ENCODE results near the gene DERL2. TPM values are rescaled to one million over a fixed set of nuclear protein-coding genes. Genes with fewer than 3 reads are reported as not detected.

DERL2 gene
- total and polyA plus RNA-seq, 7 experiments from 2014 or later: 50.2 to 84.4 (median 72.0) TPM

GRCh38 chr17:5480962-5481361 lies 5.0 kb downstream of the DERL2 start:
- Histone ChIP-seq H3K27me3 (ENCODE audit: control insufficient read depth in 2 of 2, insufficient read depth in 2 of 2, low read length in 2 of 2) (no peaks in the 10 kb centered on the region), H3K4me1 (ENCODE audit: control insufficient read depth in 2 of 2, insufficient read depth in 2 of 2, low read length in 2 of 2) (peaks cover 9 to 13% of the 10 kb centered on the region in 2 donors), H3K4me3 (ENCODE audit: low read length) (no peak overlapping the region), H3K36me3 (ENCODE audit: control insufficient read depth in 2 of 3, insufficient read depth in 3 of 3, low read length in 3 of 3) (peaks cover 24 to 74% (median 38%) of the 10 kb centered on the region in 3 experiments), H3K27ac (ENCODE audit: low read depth, low read length) (no peak overlapping the region), H3K9me3 (ENCODE audit: control insufficient read depth in 2 of 3, low read length in 3 of 3) (no peaks in the 10 kb centered on the region)
- Mint-ChIP-seq H3K27ac (peak overlapping the region in 2 of 9 donors; percentile 23 to 50), H3K27me3 (no peaks in the 10 kb centered on the region), H3K36me3 (peaks cover 0 to 55% (median 27%) of the 10 kb centered on the region in 5 donors), H3K4me3 (no peak overlapping the region), H3K9me3 (no peaks in the 10 kb centered on the region), H3K4me1 (peaks cover 14 to 71% (median 62%) of the 10 kb centered on the region in 7 donors)
- ATAC-seq (no peak), DNase-seq (no peak)
- ChIA-PET CTCF (no interaction called here), POLR2A (interaction anchor here (1.3 kb wide), 1 partner anchor 11 kb away, joined by 3 read pairs; no protein-coding TSS in a partner anchor)
- intact Hi-C loops (cut with micrococcal nuclease): no loop called here

- intact Hi-C loops (cut with micrococcal nuclease): no loop called here
- Mint-ChIP-seq H3K27me3 (no peaks in the 10 kb centered on the region), H3K4me1 (peaks cover 6 to 51% (median 42%) of the 10 kb centered on the region in 7 donors), H3K4me3 (peak overlapping the region in 1 of 10 donors; percentile 29), H3K9me3 (peaks cover 0 to under 1% (median 0%) of the 10 kb centered on the region in 11 donors), H3K36me3 (peaks cover 0 to 62% (median 32%) of the 10 kb centered on the region in 5 donors), H3K27ac (no peak overlapping the region)
- Histone ChIP-seq H3K27ac (ENCODE audit: low read depth, low read length) (no peak overlapping the region), H3K27me3 (ENCODE audit: control insufficient read depth in 2 of 2, insufficient read depth in 2 of 2, low read length in 2 of 2) (no peaks in the 10 kb centered on the region), H3K4me3 (ENCODE audit: low read length) (no peak overlapping the region), H3K36me3 (ENCODE audit: control insufficient read depth in 2 of 3, insufficient read depth in 3 of 3, low read length in 3 of 3) (peaks cover 27 to 79% (median 47%) of the 10 kb centered on the region in 3 experiments), H3K9me3 (ENCODE audit: control insufficient read depth in 2 of 3, low read length in 3 of 3) (no peaks in the 10 kb centered on the region), H3K4me1 (ENCODE audit: control insufficient read depth in 2 of 2, insufficient read depth in 2 of 2, low read length in 2 of 2) (no peaks in the 10 kb centered on the region)
- ChIA-PET POLR2A (no interaction called here), CTCF (no interaction called here)
- ATAC-seq: no peak
- no peak for DNase-seq
These were observed 7.0 kb downstream of the DERL2 start for GRCh38 chr17:5478992-5479391.

- ChIA-PET POLR2A (no interaction called here), CTCF (interaction anchor here (2.1 kb wide), 1 partner anchor 12 kb away, joined by 5 read pairs; the partner anchor contains the start of genes DERL2 and MIS12)
- DNase-seq (no peak), ATAC-seq (no peak)
- intact Hi-C loops (cut with micrococcal nuclease): no loop called here
- Histone ChIP-seq H3K4me1 (ENCODE audit: control insufficient read depth in 2 of 2, insufficient read depth in 2 of 2, low read length in 2 of 2) (no peaks in the 10 kb centered on the region), H3K27me3 (ENCODE audit: control insufficient read depth in 2 of 2, insufficient read depth in 2 of 2, low read length in 2 of 2) (no peaks in the 10 kb centered on the region), H3K36me3 (ENCODE audit: control insufficient read depth in 2 of 3, insufficient read depth in 3 of 3, low read length in 3 of 3) (peaks cover 7 to 53% (median 26%) of the 10 kb centered on the region in 3 experiments), H3K9me3 (ENCODE audit: control insufficient read depth in 2 of 3, low read length in 3 of 3) (no peaks in the 10 kb centered on the region), H3K27ac (ENCODE audit: low read depth, low read length) (no peak overlapping the region), H3K4me3 (ENCODE audit: low read length) (no peak overlapping the region)
- Mint-ChIP-seq H3K27me3 (no peaks in the 10 kb centered on the region), H3K9me3 (peaks cover 0 to 1% (median 0%) of the 10 kb centered on the region in 11 donors), H3K36me3 (peaks cover 0 to 35% (median 24%) of the 10 kb centered on the region in 5 donors), H3K27ac (no peak overlapping the region), H3K4me3 (no peak overlapping the region), H3K4me1 (peaks cover 6 to 30% (median 19%) of the 10 kb centered on the region in 7 donors)
These were observed 12.1 kb downstream of the DERL2 start for GRCh38 chr17:5473906-5474305.

- ChIA-PET CTCF (no interaction called here), POLR2A (no interaction called here)
- Mint-ChIP-seq H3K4me1 (peaks cover 7 to 27% (median 24%) of the 10 kb centered on the region in 7 donors), H3K27ac (peak overlapping the region in 1 of 9 donors; percentile 56), H3K4me3 (no peak overlapping the region), H3K36me3 (peaks cover 0 to 27% (median 19%) of the 10 kb centered on the region in 5 donors), H3K9me3 (peaks cover 0 to 1% (median 0%) of the 10 kb centered on the region in 11 donors), H3K27me3 (no peaks in the 10 kb centered on the region)
- intact Hi-C loops (cut with micrococcal nuclease): no loop called here
- DNase-seq (no peak), ATAC-seq (no peak)
- Histone ChIP-seq H3K9me3 (ENCODE audit: control insufficient read depth in 2 of 3, low read length in 3 of 3) (no peaks in the 10 kb centered on the region), H3K36me3 (ENCODE audit: control insufficient read depth in 2 of 3, insufficient read depth in 3 of 3, low read length in 3 of 3) (peaks cover 5 to 45% (median 19%) of the 10 kb centered on the region in 3 experiments), H3K27ac (ENCODE audit: low read depth, low read length) (no peak overlapping the region), H3K4me3 (ENCODE audit: low read length) (no peak overlapping the region), H3K27me3 (ENCODE audit: control insufficient read depth in 2 of 2, insufficient read depth in 2 of 2, low read length in 2 of 2) (no peaks in the 10 kb centered on the region), H3K4me1 (ENCODE audit: control insufficient read depth in 2 of 2, insufficient read depth in 2 of 2, low read length in 2 of 2) (peaks cover 3 to 4% of the 10 kb centered on the region in 2 donors)
These were observed 13.5 kb downstream of the DERL2 start for GRCh38 chr17:5472511-5472910.

GRCh38 chr17:5468075-5468473 lies 17.9 kb downstream of the DERL2 start:
- H3K9me3 Mint-ChIP-seq: no peaks in the 10 kb centered on the region
- intact Hi-C loops (cut with micrococcal nuclease): loop anchor here in 1 of 2 donors (1.0 kb wide), 1 partner anchor 29 kb away; the partner anchor contains the start of gene C1QBP
- peaks cover 33 to 49% (median 43%) of the 10 kb centered on the region in 7 donors for H3K4me1 Mint-ChIP-seq
- H3K4me1 ChIP-seq (ENCODE audit: control insufficient read depth in 2 of 2, insufficient read depth in 2 of 2, low read length in 2 of 2): peaks cover 11 to 12% of the 10 kb centered on the region in 2 donors
- ChIA-PET POLR2A (interaction anchor here (0.6 to 5.0 kb wide), 5 partner anchors 19 to 1775 kb away, joined by 3 to 61 read pairs (median 3); partner anchors contain the start of genes C1QBP, DERL2 and MIS12), CTCF (interaction anchor here (1.0 kb wide), 1 partner anchor 29 kb away, joined by 3 read pairs; no protein-coding TSS in a partner anchor)
- H3K27me3 ChIP-seq (ENCODE audit: control insufficient read depth in 2 of 2, insufficient read depth in 2 of 2, low read length in 2 of 2): no peaks in the 10 kb centered on the region
- peaks cover 0 to 10% (median 0%) of the 10 kb centered on the region in 3 experiments for H3K36me3 ChIP-seq (ENCODE audit: control insufficient read depth in 2 of 3, insufficient read depth in 3 of 3, low read length in 3 of 3)
- no peaks in the 10 kb centered on the region for H3K9me3 ChIP-seq (ENCODE audit: control insufficient read depth in 2 of 3, low read length in 3 of 3)
- peak in 5 of 9 donors; percentile 11 to 44 (median 22) for DNase-seq
- peak overlapping the region; percentile 72 for H3K4me3 ChIP-seq (ENCODE audit: low read length)
- peak overlapping the region; percentile 68 for H3K27ac ChIP-seq (ENCODE audit: low read depth, low read length)
- H3K4me3 Mint-ChIP-seq: peak overlapping the region; percentile 83 to 95 (median 88)
- no peaks in the 10 kb centered on the region for H3K27me3 Mint-ChIP-seq
- peak overlapping the region; percentile 12 to 85 (median 43) for H3K27ac Mint-ChIP-seq
- peaks cover 0 to 9% (median 0%) of the 10 kb centered on the region in 5 donors for H3K36me3 Mint-ChIP-seq
- ATAC-seq: peak; percentile 34

GRCh38 chr17:5467416-5467815 lies 18.6 kb downstream of the DERL2 start:
- Histone ChIP-seq H3K27ac (ENCODE audit: low read depth, low read length) (peak overlapping the region; percentile 68), H3K9me3 (ENCODE audit: control insufficient read depth in 2 of 3, low read length in 3 of 3) (no peaks in the 10 kb centered on the region), H3K4me1 (ENCODE audit: control insufficient read depth in 2 of 2, insufficient read depth in 2 of 2, low read length in 2 of 2) (peaks cover 11 to 12% of the 10 kb centered on the region in 2 donors), H3K27me3 (ENCODE audit: control insufficient read depth in 2 of 2, insufficient read depth in 2 of 2, low read length in 2 of 2) (no peaks in the 10 kb centered on the region), H3K4me3 (ENCODE audit: low read length) (peak overlapping the region; percentile 72), H3K36me3 (ENCODE audit: control insufficient read depth in 2 of 3, insufficient read depth in 3 of 3, low read length in 3 of 3) (peaks cover 0 to 6% (median 0%) of the 10 kb centered on the region in 3 experiments)
- Mint-ChIP-seq H3K4me1 (peaks cover 33 to 50% (median 43%) of the 10 kb centered on the region in 7 donors), H3K4me3 (peak overlapping the region; percentile 83 to 95 (median 88)), H3K36me3 (peaks cover 0 to 8% (median under 1%) of the 10 kb centered on the region in 5 donors), H3K27ac (peak overlapping the region in 7 of 9 donors; percentile 13 to 85 (median 43)), H3K27me3 (no peaks in the 10 kb centered on the region), H3K9me3 (no peaks in the 10 kb centered on the region)
- DNase-seq: no peak
- POLR2A ChIA-PET: interaction anchor here (0.6 to 5.0 kb wide), 3 partner anchors 20 to 61 kb away, joined by 3 to 61 read pairs (median 3); partner anchors contain the start of genes C1QBP, DERL2 and MIS12
- intact Hi-C loops (cut with micrococcal nuclease): loop anchor here in 1 of 2 donors (2.0 kb wide), 1 partner anchor 277 kb away; the partner anchor contains the start of gene ZNF594
- ATAC-seq: no peak
- CTCF ChIA-PET: interaction anchor here (0.5 kb wide), 1 partner anchor 226 kb away, joined by 3 read pairs; no protein-coding TSS in a partner anchor
